GM19452 (cell line): ENCODE measurements around the gene RTN4IP1.
"Not testable (repeated sequence)": the region's sequence is repeated elsewhere in the genome, so short reads cannot be mapped to it uniquely, and the experiment has no call there.

Experiments used
- ATAC-seq: cut with Tn5 transposase; IDR thresholded peaks from one replicate; pipeline ENCODE4 v1.9.1; 2021; ENCODE audit not compliant: unreplicated experiment

The RTN4IP1 gene

DNA sequence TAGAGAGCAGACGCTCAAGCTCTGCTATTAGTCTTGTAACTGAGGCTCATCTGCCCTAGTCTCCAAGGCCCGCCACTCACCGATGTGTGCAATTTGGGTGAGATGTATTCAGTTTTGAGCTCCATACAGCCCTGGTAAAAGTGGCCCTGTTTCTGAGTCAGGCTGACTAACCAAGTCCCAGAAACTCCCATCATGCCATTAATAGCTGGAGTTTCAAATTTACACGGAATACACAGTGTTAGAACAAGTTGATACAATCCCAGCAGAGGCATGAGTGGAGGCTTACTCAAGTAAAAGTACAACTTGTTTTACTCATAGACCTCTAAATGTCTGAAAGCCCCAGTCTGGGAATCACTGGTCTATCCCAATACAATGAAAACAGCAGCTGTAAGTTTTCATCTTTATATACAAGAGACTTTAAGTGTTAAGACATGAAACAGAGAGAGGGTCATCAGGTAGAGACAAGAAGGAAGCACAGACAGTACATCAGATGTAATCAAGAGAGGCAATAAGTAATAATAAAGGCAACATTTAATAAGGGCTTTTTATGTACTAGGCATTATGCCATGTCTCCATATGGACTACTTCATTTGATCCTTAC is 42.4 kb downstream of the RTN4IP1 start:
- ATAC-seq, result no peak

DNA sequence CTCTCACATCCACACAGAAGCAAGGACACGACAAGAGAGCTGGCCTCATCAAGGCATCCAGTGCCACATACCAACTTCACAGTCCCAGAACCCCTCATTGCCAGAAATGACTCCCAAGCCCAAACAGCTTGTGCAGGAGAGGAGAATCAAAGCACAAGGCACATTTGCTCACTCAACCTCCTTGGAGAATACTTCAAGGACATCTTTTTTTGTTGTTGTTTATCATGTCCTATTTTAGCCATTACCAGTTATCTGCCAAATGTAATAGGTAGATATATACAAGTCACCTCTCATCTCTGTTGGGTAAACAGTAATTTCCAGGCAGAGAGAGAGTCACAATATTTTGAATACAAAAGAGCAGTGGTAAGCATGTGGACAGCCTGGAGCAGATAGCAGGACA is 47.8 kb downstream of the RTN4IP1 start:
- ATAC-seq, result no peak

DNA sequence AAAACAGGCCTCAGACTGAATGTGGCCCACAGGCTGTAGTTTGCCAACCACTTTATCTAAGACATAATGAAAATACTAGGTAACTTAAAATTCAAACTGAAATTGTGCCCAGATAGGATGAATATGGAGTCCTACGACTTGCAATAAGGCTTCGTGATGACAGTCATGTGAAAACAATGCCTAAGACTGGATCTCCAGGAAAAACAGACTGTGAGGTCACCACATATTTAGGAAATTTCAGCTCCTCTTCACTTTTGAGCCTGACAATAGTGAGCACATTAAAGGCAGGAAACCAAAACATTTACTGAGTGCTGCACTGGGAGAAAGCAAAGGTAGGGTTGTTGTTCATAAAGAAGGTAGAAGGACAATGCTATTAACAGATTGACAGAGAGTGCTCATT is 50.0 kb downstream of the RTN4IP1 start:
- no peak for ATAC-seq

DNA sequence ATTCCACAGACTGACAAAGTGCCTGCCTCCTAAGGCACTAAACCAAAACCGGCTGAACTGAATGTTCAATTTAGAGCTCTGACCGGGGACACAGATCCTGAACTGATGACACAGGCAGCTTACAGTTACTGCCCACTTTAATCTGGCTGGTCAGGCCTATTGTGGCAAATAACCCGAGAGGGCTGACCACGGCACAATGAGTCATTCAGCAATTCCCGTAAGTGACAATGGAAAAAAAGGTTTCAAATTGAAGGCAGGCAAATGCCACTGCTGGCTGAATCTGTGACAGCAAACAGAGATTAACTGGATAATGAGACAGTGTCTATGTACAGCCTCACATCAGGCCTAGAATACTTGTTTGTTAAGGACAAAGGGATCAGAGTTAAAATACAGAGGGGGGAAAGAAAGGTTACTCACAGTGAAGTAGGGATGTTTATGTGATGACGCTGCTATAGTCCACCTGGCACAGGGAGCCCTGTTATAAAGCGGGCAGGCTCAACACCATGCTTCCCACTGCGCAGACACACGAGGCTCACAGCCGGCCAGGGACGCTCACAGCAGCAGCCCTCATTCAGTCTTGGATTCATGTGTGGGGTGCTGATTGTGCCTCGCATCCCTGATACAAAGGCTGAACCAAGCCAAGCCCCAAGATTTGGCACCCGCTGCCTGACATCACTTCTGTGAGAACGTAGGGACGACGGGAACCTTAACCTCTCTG is 54.4 kb downstream of the RTN4IP1 start:
- no peak for ATAC-seq

DNA sequence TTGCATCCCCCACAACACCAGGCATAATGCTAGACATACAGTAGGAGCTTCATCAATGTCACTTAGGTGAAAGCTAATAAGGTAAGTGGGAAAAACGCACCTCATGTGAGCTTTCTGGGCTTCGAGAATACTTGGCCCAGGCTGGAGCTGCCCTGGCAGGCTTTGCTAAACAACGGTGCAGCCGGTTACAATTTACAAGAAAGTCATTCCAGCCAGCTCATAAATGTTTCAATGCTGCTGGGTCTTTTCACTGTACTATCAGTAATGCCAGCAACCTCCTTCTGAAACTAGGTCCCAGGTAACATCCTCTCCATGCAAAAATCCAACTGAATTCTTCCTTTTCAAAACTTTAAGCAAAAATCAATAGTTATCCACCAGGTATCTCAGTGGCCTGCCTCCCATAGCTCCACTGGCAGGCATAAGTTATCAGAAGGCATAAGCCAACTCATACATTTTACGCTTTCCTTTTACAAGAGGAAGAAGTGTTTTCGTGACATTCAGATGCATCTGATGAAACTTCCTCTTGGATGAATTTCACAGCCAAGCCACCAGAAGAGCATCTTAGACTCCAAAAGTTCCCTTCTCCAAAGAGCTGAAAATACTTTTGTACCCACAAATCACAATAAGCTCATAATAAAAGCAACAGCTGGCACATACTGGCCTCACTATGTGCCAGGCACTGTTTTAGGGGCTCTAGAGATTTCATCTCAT is 56.3 kb downstream of the RTN4IP1 start:
- ATAC-seq, result no peak

DNA sequence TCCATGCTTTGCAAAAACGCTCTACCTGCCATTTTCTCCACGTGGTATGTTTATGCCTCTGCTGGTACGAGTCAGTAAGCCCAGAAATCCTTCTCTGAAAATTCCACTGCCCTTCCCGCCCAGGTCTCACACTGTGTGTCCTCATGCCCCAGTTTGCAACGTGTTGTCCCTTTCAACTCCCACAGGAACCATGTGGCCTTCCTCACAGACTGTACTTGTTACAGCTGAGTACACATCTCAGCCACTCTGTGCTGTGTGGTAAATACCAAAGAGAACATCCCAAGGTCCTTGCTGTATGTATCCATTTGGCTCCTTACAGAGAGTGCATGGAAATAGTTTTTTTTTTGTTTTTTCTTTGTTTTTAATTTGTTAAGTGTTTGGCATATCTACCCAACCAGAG is 56.9 kb downstream of the RTN4IP1 start:
- ATAC-seq, result no peak

DNA sequence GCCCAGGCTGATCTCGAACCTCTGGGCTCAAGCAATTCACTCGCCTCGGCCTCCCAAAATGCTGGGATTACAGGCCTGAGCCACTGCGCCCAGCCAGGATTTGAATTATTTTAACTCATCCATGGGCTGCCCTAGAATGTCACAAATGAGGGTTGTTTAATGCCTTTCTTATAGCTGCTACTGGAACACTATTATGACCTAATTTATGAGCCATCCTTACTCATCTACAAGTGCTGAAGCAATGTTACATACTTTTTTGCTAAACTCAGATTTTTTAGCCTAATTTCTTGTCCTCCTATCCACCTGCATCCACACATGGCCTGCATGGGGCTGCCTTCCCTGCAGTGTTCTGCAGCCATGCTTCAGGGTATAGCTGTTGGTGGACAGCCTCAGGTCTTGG is 59.9 kb downstream of the RTN4IP1 start:
- ATAC-seq, result no peak

DNA sequence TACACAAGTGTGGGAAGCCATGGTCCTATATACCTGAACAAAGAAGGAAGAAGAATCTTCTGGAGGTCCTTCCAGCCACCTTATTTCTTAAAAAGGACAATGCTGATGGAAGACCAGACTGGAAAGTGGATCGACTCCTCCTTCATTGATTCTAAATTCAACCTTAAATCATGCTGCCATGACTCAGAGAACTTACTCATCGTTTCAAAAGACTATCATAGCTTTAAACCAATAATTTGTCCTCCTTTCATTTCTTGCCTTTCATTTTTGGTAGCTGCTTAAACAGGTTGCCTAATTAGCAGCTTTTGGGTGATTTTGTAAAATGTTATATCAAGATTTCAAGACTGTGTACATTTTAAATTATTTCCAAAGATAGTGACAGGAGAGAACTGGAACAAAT is 60.8 kb downstream of the RTN4IP1 start:
- ATAC-seq, result no peak

DNA sequence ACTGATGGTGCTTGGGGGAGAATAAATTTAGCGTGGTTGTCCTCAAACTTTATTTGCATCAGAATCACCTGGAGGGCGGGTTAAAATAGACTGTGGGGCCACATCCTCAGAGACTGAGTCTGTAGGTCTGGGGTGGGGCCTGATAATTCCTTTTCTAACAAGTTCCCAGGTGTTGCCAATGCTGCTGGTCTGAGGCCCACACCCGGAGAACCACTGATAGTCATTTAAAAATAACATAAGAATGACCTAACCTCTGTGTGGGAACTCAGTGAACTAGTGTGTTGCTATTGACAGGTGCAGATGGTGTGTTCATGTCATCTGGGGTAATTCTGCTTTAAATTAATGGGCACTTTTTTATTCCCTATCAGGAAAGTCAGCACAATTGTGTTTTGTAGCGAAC is 64.8 kb downstream of the RTN4IP1 start:
- no peak for ATAC-seq

DNA sequence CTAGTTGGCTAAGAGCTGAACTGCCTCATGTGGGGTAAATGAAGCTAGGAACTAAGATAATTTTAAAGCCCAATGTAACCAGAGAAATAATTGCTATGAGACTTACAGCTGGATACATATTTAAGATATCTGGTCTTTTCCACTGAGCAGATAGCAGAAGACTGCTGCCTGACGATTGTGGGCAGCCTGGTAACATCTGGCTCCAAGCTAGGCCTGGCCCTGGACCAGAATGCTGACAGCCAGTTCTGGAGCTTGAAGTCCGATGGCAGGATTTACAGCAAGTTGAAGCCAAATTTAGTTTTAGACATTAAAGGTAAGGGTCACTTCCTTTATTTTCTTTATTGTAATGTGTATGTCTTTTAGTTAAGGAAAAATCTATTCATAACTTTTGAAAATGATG is 65.7 kb downstream of the RTN4IP1 start:
- no peak for ATAC-seq

DNA sequence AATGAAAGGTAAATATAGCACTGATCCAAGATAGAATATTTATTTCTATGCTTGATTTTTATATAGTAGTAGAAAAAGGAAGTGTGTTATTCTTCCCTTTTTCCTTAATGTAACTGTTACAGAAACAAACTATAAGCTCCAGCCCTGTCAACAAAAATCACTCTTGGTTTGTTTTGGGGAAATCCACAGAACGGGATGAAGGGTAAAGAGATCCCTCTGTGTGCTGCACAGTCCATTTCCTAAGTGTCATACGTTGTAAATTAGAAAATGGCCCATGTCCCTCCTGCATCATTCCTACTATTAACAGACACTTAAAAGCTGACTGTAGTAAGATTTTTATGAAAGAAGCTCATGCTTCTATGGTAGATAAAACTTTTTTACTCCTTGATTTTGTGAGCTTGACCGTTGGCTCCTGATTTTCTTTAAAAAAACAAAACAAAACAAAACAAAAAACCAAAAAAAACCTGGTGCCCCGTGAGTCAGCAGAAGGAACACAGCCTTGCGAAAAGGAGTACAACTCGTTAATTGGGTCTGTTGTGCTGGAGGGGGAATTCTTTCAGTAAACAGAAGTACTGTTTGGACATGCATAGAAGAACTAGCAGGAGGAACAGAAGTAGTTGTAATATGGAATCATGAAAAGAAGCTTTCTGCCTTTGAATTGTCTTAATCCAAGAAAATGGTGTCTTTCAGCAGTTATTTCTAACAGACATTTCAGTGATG is 67.5 kb downstream of the RTN4IP1 start:
- ATAC-seq, result no peak

DNA sequence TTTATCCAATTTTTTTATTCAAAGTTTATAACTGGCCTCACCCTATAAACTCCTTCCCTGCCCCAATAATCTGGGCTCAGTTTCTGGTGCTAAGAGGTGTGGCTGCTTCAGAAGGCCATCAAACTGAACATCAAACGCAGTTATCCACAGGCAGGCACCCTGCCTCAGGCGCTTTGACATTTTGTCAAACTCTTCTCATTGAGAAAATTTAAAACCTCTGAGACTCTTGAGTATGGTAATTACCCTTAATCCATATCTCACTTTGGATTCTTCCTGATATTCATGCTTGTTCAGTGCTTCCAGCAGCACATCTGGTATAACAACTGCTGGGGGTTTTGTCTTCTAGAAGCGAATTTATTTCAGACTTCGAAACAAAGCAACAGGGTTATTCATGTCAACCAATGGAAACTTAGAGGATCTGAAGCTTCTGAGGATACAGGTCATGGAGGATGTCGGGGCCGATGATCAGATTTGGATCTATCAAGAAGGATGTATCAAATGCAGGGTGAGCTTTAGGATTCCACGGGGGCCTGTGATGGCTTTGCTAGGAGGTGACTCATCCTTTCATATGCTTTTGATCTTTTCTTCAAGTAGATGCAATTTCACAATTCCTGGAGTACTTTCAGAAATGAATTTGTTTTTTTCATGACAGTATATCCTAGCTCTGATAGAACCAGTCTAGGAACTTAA is 68.2 kb downstream of the RTN4IP1 start:
- no peak for ATAC-seq

DNA sequence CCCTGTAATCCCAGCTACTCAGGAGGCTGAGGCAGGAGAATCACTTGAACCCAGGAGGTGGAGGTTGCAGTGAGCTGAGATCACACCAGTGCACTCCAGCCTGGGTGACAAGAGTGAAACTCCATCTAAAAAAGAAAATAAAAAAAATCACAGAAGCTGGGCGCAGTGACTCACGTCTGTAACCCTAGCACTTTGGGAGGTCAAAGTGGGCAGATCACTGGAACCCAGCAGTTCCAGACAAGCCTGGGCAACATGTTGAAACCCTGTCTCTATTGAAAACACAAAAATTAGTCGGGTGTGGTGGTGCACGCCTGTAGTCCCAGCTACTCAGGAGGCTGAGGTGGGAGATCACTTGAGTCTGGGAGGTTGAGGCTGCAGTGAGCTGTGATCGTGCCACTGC is 69.6 kb downstream of the RTN4IP1 start:
- ATAC-seq, result not testable (repeated sequence)

DNA sequence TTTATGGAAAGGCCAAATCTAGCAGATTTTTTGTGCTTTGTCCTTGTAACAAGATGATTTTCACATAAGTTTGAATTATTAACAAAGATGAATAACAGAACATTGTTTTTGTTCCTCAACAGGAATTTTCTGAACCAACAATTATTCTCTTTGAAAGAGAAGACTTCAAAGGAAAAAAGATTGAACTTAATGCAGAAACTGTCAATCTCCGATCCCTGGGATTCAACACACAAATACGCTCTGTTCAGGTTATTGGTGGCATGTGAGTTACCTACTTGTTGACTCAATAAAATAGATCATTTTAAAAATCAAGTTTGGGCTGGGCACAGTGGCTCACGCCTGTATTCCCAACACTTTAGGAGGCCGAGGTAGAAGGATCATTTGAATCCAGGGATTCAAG is 70.9 kb downstream of the RTN4IP1 start:
- ATAC-seq, result no peak

DNA sequence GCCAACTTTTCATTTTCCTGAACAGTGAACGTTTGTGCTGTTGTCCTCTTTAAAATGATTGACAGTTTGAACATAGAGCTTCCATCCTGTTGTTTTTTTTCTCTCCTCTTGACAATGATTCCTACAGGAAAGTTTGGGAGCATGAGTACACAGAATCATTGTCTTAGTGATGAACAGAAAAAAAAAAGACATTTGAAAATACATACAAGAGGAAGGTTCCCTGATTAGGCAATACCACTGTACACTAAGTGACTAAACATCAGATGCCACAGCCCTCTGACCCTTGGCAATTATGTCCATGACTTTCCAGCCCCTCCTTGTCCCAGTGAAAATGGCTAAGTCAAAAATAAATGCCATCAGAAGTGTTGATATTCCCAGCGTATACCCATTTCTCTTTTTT is 71.5 kb downstream of the RTN4IP1 start:
- no peak for ATAC-seq

DNA sequence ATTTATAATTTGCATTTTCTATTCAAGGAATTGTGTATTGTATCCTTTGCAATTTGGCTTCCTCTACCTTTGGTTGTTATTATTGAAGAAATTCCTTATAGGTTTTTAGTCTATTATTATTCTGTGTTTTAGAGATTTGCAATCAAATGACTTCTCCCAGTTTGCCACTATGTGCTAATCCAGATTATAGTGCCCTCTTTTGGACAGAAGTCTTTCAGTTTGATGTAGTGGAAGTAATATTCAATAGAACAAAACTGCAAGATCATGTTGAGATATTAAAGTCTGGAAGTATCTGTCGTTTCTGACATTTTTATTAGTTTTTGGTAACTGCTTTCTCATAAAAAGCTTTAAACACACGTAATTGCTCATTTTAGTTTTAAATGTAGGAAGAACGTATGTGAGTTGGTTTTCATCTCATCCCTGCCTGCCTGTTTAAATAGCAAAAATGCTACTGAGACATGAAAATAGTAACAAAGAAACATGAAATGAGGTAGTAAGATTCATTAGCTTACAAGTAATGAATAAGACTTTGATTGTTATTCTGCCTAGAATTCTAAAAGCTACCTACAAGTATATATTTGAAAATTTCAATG is 72.8 kb downstream of the RTN4IP1 start:
- no peak for ATAC-seq

DNA sequence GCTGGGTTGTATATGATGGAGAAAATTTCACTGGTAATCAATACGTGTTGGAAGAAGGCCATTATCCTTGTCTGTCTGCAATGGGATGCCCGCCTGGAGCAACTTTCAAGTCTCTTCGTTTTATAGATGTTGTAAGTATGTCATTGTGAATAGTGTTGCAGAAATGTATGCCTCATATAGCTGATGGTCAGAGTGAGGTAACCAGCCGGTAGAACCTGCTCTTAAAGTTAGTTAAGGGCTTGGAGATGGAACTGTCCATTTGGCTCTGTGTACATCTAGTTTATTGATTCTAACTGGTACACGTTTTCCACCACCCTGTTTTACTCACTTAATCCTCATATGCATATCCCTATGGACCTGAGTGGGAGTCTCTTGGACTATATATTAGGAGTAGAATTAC is 73.5 kb downstream of the RTN4IP1 start:
- no peak for ATAC-seq

DNA sequence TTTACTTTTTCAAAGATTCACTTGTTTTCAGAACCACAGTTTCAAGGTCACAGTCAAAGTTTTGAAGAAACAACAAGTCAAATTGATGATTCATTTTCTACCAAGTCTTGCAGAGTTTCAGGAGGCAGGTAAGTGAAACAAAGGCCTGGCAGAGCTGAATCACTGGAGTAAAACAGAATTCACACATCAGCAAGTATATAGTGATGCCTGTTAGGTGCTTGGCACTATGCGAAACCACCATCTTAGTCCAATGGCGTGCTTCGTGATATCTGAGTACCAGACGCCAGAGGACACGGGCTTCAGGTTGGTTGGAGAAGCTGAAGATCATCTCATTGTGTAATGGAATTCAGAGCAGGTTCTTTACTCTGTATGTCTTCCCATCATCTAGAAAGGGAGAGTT is 75.9 kb downstream of the RTN4IP1 start:
- no peak for ATAC-seq

DNA sequence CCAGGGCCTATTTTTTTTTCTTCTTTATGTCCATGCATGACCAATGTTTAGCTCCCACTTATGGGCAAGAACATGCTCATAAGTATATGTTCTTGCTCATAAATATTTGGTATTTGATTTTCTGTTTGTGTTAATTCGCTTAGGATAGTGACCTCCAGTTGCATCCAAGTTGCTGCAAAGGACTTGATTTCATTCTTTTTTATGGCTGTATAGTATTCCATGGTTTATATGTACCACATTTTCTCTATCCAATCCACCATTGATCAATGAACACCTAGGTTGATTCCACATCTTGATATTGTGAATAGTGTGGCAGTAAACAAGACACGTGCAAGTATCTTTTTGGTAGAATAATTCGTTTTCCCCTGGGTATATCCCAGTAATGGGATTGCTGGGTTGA is 78.1 kb downstream of the RTN4IP1 start:
- no peak for ATAC-seq

DNA sequence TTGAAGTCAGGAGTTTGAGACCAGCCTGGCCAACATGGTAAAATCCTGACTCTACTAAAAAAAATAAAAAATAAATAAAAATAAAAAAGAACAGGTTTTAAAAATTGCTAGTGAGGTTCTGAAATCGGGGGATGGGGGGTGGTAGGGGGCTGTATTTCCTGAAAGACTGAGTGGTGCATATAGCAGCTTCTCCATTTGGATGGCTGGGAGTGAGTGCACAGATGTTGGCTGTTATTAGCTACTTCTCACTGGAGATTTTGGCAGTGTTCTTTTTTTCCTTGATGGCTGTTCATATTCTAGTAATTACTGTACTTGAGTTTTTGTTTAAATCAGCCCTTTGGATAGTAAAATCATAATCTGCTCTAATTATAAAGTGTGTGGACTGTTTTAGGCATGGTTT is 79.8 kb downstream of the RTN4IP1 start:
- ATAC-seq, result no peak

DNA sequence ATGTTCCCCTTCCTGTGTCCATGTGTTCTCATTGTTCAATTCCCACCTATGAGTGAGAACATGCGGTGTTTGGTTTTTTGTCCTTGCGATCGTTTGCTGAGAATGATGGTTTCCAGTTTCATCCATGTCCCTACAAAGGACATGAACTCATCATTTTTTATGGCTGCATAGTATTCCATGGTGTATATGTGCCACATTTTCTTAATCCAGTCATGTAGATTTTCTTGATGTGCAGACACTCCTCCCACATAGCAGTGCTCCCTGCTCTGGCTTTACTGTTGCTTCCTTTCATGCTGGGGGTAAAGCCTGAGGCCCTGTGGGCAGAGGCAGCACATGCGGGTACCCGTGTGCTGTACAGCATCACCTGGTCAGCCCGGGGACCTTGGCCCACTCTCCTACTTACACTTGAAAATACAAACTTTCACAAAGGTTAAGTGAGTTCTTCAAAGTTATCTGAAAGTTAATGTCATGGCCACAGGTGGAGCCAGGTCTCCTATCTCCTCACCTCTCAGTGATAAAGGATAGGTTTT is 80.3 kb downstream of the RTN4IP1 start:
- ATAC-seq, result not testable (repeated sequence)
